ENCODE measurements around the gene GALNT2. TPM values are rescaled to one million over a fixed set of nuclear protein-coding genes. Genes with fewer than 3 reads are reported as not detected.
A peak's percentile ranks its signal among the peaks of the same experiment; 100 is the strongest.

Gene GALNT2
- total RNA-seq, 2 donors from 2014 or later: 47.4 to 67.3 TPM

DNA sequence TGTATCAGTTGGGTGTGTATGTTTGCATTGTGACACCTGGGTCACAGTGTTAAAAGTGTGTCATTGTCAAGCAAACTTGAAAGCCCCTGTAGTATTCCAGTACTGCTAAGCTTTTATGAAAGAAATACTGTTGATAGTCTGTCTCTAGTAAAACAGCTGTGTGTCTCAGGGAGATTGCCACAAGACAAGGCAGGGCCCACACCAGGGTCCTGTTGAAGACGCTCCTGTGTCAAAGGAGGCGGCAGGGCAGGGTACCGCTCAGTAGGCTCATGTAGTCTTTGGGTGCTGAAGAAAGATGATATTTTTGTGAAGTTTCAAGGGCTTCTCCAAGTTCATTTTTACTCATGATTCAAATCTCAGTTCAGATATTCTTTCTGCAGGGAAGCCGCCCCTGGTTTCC, 132.5 kb downstream of the GALNT2 start:
- no peak overlapping the region for H3K9ac ChIP-seq (ENCODE audit: low read depth in 2 of 2, low read length in 2 of 2)
- no peak for DNase-seq
- TF ChIP-seq, protein P1, sequence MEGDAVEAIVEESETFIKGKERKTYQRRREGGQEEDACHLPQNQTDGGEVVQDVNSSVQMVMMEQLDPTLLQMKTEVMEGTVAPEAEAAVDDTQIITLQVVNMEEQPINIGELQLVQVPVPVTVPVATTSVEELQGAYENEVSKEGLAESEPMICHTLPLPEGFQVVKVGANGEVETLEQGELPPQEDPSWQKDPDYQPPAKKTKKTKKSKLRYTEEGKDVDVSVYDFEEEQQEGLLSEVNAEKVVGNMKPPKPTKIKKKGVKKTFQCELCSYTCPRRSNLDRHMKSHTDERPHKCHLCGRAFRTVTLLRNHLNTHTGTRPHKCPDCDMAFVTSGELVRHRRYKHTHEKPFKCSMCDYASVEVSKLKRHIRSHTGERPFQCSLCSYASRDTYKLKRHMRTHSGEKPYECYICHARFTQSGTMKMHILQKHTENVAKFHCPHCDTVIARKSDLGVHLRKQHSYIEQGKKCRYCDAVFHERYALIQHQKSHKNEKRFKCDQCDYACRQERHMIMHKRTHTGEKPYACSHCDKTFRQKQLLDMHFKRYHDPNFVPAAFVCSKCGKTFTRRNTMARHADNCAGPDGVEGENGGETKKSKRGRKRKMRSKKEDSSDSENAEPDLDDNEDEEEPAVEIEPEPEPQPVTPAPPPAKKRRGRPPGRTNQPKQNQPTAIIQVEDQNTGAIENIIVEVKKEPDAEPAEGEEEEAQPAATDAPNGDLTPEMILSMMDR (IDR thresholded peaks at IDR 0.05): no peak
- no peaks in the 10 kb centered on the region for H3K4me1 ChIP-seq
- no peaks in the 10 kb centered on the region for H3K9me3 ChIP-seq
- no peak overlapping the region for H3K4me3 ChIP-seq
- intact Hi-C loops (cut with DNase I): no loop called here
- H3K27ac ChIP-seq: no peak overlapping the region
- no peaks in the 10 kb centered on the region for H3K27me3 ChIP-seq
- H3K36me3 ChIP-seq: no peaks in the 10 kb centered on the region

GRCh38 chr1:230200276-230200675, 133.2 kb downstream of the GALNT2 start:
- Histone ChIP-seq H3K4me1 (peaks cover under 1% of the 10 kb centered on the region), H3K27me3 (no peaks in the 10 kb centered on the region), H3K9ac (ENCODE audit: low read depth in 2 of 2, low read length in 2 of 2) (no peak overlapping the region), H3K36me3 (no peaks in the 10 kb centered on the region), H3K4me3 (no peak overlapping the region), H3K27ac (no peak overlapping the region), H3K9me3 (no peaks in the 10 kb centered on the region)
- intact Hi-C loops (cut with DNase I): no loop called here
- TF ChIP-seq, protein P1 (IDR thresholded peaks at IDR 0.05): no peak
- no peak for DNase-seq

GRCh38 chr1:230201445-230201844, 134.4 kb downstream of the GALNT2 start:
- DNase-seq: no peak
- Histone ChIP-seq H3K9me3 (no peaks in the 10 kb centered on the region), H3K36me3 (no peaks in the 10 kb centered on the region), H3K27me3 (no peaks in the 10 kb centered on the region), H3K9ac (ENCODE audit: low read depth in 2 of 2, low read length in 2 of 2) (no peak overlapping the region), H3K4me1 (peaks cover 6% of the 10 kb centered on the region), H3K4me3 (no peak overlapping the region), H3K27ac (no peak overlapping the region)
- intact Hi-C loops (cut with DNase I): no loop called here
- TF ChIP-seq, protein P1 (IDR thresholded peaks at IDR 0.05): no peak

GRCh38 chr1:230204842-230205241, 137.8 kb downstream of the GALNT2 start:
- H3K4me1 ChIP-seq: peaks cover 6% of the 10 kb centered on the region
- TF ChIP-seq, protein P1 (IDR thresholded peaks at IDR 0.05): no peak
- peak overlapping the region; percentile 56 for H3K27ac ChIP-seq

DNA sequence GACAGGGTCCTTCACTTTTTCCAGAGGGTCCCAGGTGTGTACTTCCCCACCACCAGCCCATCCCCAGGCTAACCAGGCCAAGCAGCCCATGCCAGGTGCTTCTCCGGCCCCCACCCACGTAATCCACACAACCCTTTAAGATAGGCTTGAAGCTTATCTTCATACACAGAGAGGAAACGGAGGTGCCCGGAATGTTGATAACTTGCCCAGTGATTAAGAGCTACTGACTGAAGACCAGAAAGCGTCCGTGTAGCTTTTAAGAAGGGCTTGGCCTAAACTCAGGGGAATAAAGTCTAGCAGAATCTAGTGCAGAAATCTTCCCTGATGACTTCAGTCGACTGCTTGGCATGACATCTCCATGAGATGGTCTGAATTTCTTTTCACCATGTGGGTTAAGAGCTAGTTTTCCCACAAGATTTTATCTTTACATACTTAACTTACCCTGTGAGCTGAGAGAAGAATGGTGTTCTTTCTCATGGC, 138.7 kb downstream of the GALNT2 start:
- Histone ChIP-seq H3K27me3 (no peaks in the 10 kb centered on the region), H3K4me3 (no peak overlapping the region), H3K36me3 (no peaks in the 10 kb centered on the region), H3K9ac (ENCODE audit: low read depth in 2 of 2, low read length in 2 of 2) (peak overlapping the region in 1 of 2 donors; percentile 31), H3K4me1 (peaks cover 6% of the 10 kb centered on the region), H3K9me3 (no peaks in the 10 kb centered on the region), H3K27ac (peak overlapping the region; percentile 56)
- TF ChIP-seq, protein P1 (IDR thresholded peaks at IDR 0.05): no peak
- intact Hi-C loops (cut with DNase I): no loop called here
- DNase-seq: peak; percentile 44

More at GRCh38 chr1:230204842-230205241, 137.8 kb downstream of the GALNT2 start:
- peak; percentile 90 for DNase-seq
- no peaks in the 10 kb centered on the region for H3K9me3 ChIP-seq
- no peaks in the 10 kb centered on the region for H3K27me3 ChIP-seq
- no peaks in the 10 kb centered on the region for H3K36me3 ChIP-seq
- H3K9ac ChIP-seq (ENCODE audit: low read depth in 2 of 2, low read length in 2 of 2): peak overlapping the region in 1 of 2 donors; percentile 31
- no peak overlapping the region for H3K4me3 ChIP-seq
- intact Hi-C loops (cut with DNase I): no loop called here

Measured in colonic mucosa (tissue), 4 donors.